GM12875 (cell line): ENCODE measurements around the gene APOA1.
"Not testable (repeated sequence)": the region's sequence is repeated elsewhere in the genome, so short reads cannot be mapped to it uniquely, and the experiment has no call there.

ENCODE experiments used
- H3K4me3 ChIP-seq: one replicate; pipeline ENCODE4 v1.5.1; 2011; ENCODE audit warnings: low read depth, low read length, control low read depth
- TF ChIP-seq, protein P1 (sequence below): IDR thresholded peaks from 2 replicates; pipeline ENCODE4 v1.5.1; 2011; ENCODE audit warnings: low read depth, mild to moderate bottlenecking, control low read depth, inconsistent platforms, low read length, moderate library complexity, borderline replicate concordance; ENCODE audit not compliant: insufficient read depth

The APOA1 gene

GRCh38 chr11:116807601-116808261 is 29.7 kb downstream of the APOA1 start:
- TF ChIP-seq, protein P1, sequence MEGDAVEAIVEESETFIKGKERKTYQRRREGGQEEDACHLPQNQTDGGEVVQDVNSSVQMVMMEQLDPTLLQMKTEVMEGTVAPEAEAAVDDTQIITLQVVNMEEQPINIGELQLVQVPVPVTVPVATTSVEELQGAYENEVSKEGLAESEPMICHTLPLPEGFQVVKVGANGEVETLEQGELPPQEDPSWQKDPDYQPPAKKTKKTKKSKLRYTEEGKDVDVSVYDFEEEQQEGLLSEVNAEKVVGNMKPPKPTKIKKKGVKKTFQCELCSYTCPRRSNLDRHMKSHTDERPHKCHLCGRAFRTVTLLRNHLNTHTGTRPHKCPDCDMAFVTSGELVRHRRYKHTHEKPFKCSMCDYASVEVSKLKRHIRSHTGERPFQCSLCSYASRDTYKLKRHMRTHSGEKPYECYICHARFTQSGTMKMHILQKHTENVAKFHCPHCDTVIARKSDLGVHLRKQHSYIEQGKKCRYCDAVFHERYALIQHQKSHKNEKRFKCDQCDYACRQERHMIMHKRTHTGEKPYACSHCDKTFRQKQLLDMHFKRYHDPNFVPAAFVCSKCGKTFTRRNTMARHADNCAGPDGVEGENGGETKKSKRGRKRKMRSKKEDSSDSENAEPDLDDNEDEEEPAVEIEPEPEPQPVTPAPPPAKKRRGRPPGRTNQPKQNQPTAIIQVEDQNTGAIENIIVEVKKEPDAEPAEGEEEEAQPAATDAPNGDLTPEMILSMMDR: no peak
- H3K4me3 ChIP-seq: no peak overlapping the region

DNA sequence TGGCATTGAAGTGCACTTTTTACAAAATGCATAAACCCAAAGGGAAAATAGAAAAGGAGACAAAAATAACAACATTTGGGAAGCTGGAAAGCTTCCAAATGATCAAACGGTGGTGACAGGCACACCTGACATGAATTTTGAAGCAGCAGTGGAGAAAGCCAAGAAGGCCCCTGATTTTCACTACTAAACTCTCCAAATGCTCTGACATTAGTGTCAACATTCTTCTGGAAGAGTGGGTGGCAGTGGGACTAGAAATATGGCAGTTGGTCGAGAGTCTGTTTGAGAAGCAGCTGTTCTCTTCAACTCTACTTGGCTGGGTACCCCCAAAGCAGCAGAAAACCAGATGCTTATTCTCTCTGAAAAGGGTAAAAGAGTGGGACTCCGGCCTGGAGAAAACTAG is 33.4 kb downstream of the APOA1 start:
- TF ChIP-seq, protein P1: no peak
- no peak overlapping the region for H3K4me3 ChIP-seq

DNA sequence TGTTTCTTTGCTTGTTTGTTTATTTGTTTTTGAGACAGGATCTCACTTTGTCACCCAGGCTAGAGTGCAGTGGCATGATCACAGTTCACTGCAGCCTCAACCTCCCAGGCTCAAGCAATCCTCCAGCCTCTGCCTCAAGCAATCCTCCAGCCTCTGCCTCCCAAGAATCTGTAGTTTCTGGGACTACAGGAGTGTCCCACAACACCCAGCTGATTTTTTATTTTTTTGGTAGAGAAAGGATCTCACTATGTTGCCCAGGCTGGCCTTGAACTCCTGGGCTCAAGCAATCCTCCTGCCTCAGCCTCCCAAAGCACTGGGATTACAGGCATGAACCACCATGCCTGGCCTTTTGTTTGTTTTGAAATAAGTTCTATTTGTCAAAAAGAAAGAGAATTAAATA is 35.8 kb downstream of the APOA1 start:
- H3K4me3 ChIP-seq: not testable (repeated sequence)

GRCh38 chr11:116800610-116801009 is 36.8 kb downstream of the APOA1 start:
- no peak overlapping the region for H3K4me3 ChIP-seq
- TF ChIP-seq, protein P1: no peak

DNA sequence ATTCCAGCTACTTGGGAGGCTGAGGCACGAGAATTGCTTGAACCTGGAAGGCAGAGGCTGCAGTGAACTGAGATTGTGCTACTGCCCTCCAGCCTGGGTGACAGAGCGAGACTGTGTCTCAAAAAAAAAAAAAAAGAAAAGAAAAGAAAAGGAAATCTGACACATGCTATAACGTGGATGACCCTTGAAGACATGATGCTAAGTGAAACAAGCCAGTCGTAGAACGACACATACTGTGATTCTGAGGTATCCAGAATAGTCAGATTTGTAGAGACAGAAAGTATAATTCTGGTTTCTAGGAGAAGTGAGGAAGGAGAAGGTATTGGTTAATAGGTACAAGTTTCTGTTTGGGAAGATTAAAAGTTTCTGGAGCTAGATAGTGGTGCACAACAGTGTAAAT is 39.1 kb downstream of the APOA1 start:
- TF ChIP-seq, protein P1: no peak
- H3K4me3 ChIP-seq: no peak overlapping the region

- TF ChIP-seq, protein P1: no peak
- H3K4me3 ChIP-seq: no peak overlapping the region
These were observed 39.6 kb downstream of the APOA1 start for GRCh38 chr11:116797816-116798215.

- no peak overlapping the region for H3K4me3 ChIP-seq
- TF ChIP-seq, protein P1: no peak
These were observed 40.9 kb downstream of the APOA1 start for GRCh38 chr11:116796548-116796947.
